ENCODE measurements around the gene NTMT1. TPM values are rescaled to one million over a fixed set of nuclear protein-coding genes. Genes with fewer than 3 reads are reported as not detected.
"Not testable (repeated sequence)": the region's sequence is repeated elsewhere in the genome, so short reads cannot be mapped to it uniquely, and the experiment has no call there.

The NTMT1 gene
- total RNA-seq, result 10 to 100 TPM; 43.4 to 53.8 TPM
- long read RNA-seq, transcript NTMT1-203 (4 exons, 1,315 nt), result major isoform, 25 of 37 reads
- long read RNA-seq, partial matches to known transcripts, result 0 of 37 reads
- long read RNA-seq, other reads (novel, unspliced or antisense), result 5 of 37 reads

DNA sequence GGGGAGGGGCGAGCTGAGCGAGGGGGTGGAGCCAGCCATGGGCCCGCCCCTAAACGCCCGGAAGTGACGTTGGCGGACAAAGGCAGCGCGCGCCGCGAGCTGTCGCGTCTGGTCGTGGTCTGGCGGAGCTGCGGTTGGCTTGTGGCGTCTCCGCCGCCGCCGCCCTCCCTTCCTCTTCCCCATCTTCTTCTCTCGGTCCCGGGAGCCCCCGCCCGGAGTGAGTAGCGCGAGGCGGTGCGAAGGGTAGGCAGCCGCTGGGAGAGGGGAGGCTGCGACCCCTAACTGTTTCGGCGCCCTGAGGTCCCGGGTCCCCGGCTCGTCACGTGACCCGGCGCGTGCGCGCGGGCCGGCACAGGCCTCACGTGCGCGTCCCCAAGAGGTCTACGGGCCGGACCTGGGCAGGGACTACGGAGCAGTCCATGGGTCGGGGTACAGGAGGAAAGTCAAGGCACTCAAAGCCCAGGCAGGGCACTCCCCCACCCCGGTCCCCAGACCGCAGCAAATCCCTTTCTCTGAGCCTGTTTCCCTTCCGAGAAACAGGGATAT is at the start of gene NTMT1:
NTMT1 (plus strand) TSS at position 85 of the 546 bp plus-strand sequence. CDS start 6,541 bp downstream, outside the sequence.
- peak; percentile 94 to 96 for ATAC-seq
- peak; percentile 89 for DNase-seq
- intact Hi-C loops (cut with DNase I), result no loop called here

DNA sequence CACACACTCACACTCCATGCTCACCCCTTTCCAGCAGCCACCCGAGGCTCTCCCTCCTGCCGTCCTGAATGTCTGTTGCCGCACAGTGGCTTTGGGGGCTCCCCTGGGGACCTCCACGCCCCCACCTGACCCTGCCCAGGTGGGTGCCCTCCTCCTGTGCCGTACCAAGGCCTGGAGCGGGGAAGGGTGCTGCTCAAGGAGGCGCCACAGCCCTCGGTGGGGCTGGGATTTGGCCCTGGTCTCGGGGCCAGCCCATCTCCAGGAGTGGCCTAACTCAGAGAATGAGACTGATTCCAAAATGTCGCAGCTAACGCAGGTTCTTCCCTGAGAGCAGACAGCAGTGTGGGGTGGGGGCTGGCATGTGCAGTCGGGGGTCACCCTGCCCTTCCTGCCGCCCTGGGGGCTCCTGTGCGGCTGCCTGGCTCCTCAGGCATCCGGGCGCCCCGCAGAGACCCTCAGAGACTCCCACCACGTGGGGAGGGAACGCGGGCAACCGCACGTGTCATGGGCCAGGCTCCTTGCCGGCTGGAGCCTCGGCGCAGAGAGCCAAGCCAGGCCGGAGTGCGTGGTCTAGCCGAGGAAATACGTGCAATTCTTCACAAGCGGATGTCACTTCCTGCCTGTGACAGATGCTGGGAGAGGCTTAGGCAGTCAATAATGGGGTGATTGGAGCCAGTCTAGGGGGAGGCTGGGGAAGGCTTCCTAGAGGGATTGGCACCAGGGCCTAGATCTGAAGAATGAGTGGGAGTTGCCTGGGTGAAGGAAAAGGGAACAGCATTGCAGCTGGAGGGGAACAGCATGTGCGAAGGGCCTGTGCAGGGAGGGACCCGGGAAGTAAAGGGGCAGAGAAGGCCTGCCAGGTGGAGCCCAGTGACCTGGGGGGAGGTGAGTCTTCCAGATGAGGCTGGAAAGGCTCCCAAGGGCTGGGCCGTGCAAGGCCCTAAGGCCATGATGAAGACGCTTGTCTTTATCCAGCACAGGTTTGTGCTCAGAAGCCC is 49.1 kb upstream of the NTMT1 start:
- ATAC-seq (peak; percentile 56 to 60), DNase-seq (peak; percentile 70)
- intact Hi-C loops (cut with DNase I), result no loop called here

GRCh38 chr9:129579294-129579693 is 46.7 kb upstream of the NTMT1 start:
- DNase-seq, result no peak
- intact Hi-C loops (cut with DNase I), result no loop called here
- ATAC-seq, result no peak

DNA sequence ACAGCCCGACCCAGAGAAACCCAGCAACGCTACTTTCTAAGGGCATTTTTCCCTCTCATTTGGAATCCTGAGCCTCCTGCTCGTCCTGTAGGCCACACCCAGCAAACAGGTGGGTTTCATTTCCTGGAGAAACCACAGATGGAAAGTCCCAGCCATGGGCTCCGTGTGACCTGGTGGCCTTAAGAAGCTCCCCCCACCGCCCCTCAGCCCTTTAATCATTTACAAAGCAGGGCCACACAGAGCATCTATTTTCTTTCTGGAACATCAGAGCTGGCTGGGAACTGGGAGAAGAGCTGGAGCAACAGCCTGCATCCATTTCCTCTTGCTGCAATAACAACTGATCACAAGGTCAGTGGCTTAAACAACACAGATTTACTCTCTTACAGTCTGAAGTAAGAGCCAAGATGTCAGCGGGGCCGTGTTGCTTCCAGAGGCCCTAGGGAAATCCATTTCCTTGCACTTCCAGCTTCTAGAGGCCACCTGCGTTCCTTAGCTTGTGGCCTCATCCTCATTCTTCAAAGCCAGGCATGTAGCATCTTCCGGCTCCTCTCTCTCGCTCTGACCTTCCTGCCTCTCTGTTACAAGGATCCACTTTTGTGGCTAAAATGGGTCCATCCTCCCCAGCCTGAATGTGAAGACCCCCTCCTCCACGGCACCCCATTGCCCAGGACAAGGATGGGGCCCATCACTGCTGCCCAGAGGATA is 45.6 kb upstream of the NTMT1 start:
- ATAC-seq, result no peak
- DNase-seq, result no peak

GRCh38 chr9:129581505-129582189 is 44.3 kb upstream of the NTMT1 start:
- intact Hi-C loops (cut with DNase I), result no loop called here
- ATAC-seq (no peak), DNase-seq (no peak)

More for the DNA sequence above, 45.6 kb upstream of the NTMT1 start:
- intact Hi-C loops (cut with DNase I), result no loop called here

DNA sequence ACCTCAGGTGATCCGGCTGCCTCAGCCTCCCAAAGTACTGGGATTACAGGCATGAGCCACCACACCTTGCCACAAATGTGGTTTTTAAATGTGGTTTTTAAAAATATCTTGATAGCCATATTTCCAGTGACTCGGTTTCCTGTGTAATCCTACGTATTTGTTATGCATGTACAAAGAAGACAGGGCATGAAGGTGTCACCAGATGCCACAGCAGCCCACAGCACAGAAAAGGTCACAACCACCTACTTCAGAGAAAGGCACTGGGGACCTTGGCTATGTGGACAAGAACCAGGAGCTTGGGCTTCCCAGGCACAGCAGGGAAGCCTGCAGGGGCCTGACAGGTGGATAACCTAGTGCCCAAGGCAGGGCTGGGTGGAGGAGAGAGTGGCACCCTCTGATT is 43.1 kb upstream of the NTMT1 start:
- ATAC-seq (no peak), DNase-seq (no peak)
- intact Hi-C loops (cut with DNase I), result no loop called here

GRCh38 chr9:129583308-129584038 is 42.5 kb upstream of the NTMT1 start:
- ATAC-seq (no peak), DNase-seq (no peak)
- intact Hi-C loops (cut with DNase I), result no loop called here

GRCh38 chr9:129584136-129584535 is 41.8 kb upstream of the NTMT1 start:
- peak; percentile 69 for DNase-seq
- intact Hi-C loops (cut with DNase I), result no loop called here
- peak; percentile 84 to 86 for ATAC-seq

DNA sequence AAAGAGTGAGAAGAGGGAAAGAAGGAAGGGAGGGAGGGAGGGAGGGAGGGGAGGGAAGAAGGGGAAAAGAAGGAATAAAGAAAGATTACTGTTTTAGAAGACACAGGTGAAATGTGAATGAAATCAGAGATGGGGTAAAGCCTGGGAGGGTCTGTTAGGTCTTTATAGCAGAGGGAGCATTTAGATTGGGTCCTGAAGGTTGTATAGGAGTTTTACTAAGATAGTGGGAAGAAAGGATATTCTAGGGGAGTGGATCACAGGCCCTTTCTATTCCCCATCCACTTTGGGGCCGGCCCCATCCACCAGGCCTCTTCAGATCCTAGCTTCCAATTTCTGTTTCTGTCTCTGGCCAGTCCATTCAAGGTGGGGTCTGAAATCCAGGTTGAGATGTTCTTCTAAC is 40.6 kb upstream of the NTMT1 start:
- ATAC-seq (no peak), DNase-seq (no peak)
- intact Hi-C loops (cut with DNase I), result no loop called here

GRCh38 chr9:129586245-129586644 is 39.7 kb upstream of the NTMT1 start:
- intact Hi-C loops (cut with DNase I), result no loop called here
- no peak for DNase-seq
- no peak for ATAC-seq

DNA sequence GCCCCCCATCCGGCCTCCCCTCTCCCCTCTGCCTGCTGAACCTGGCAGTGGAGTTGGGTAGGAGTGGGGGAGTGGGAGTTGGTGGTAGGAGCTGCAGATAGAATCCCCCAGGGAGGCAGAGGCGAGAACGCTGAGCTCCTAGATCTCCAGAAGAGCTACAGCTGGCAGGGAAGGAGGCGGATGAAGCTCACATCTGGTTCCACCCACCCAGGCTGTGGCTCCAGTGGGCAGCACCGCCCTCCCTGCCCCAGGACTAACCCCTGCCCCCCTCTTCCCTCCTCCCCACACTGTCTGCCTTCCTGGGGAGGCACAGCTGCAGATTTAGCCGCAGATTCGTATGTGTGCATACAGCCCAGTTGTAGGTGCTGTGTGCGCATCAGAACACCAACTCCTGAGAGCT is 39.3 kb upstream of the NTMT1 start:
- intact Hi-C loops (cut with DNase I), result no loop called here
- no peak for DNase-seq

GRCh38 chr9:129587487-129588262 is 38.3 kb upstream of the NTMT1 start:
- intact Hi-C loops (cut with DNase I), result no loop called here
- peak in 1 of 2 donors; percentile 9 for ATAC-seq
- no peak for DNase-seq

More for the DNA sequence above, 39.3 kb upstream of the NTMT1 start:
- ATAC-seq, result no peak

GRCh38 chr9:129590466-129590865 is 35.5 kb upstream of the NTMT1 start:
- no peak for ATAC-seq
- DNase-seq, result no peak
- intact Hi-C loops (cut with DNase I), result no loop called here

DNA sequence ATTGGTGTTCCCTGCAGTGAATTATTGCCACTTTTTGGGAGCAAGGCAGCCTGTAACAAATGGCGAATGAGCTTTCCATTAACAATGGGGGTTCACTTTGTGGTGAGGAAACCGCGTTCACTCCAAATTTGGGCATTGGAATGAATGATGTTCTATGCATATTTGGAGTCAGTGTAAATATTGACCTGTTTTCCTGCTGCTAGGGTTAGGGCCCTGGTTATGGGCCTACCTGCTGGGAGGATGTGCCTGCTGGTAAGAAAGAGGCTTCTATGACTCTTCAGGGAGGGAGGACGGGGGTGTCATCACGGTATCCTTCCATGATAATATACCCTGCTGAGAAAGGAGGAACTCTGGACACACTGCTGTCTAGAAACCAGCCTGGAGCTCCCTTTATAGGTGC is 34.0 kb upstream of the NTMT1 start:
- no peak for DNase-seq
- intact Hi-C loops (cut with DNase I), result no loop called here
- ATAC-seq, result no peak

GRCh38 chr9:129592790-129593189 is 33.2 kb upstream of the NTMT1 start:
- ATAC-seq; intact Hi-C loops (cut with DNase I): not testable (repeated sequence)

DNA sequence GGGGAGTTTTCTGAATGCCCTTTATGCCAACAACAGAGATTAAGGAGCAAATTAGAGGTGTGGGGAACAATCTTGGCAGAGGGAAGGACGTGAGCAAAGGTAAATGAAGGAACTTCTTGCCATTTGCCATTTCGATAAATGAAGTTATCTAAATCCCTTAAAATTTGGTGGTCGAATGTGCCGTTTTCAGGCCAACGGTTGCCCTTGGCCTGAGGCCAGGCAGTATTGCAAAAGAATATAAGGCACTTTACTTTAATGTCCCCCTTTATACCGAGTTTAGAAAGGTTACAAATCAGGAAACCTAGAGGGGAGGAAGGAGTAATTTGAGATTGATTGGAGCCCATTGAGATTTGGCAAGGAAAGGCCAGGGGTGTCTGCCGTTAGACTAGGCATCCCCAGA is 31.3 kb upstream of the NTMT1 start:
- DNase-seq, result no peak
- intact Hi-C loops (cut with DNase I), result no loop called here
- no peak for ATAC-seq

More at GRCh38 chr9:129592790-129593189, 33.2 kb upstream of the NTMT1 start:
- DNase-seq, result not testable (repeated sequence)

GRCh38 chr9:129595311-129595741 is 30.6 kb upstream of the NTMT1 start:
- no peak for DNase-seq
- ATAC-seq, result no peak
- intact Hi-C loops (cut with DNase I), result no loop called here
